Colonic mucosa (tissue), 4 donors: Measurements from ENCODE around the gene OR10AD1. TPM values are rescaled to one million over a fixed set of nuclear protein-coding genes. Genes with fewer than 3 reads are reported as not detected.
"Not testable (repeated sequence)": the region's sequence is repeated elsewhere in the genome, so short reads cannot be mapped to it uniquely, and the experiment has no call there.

ENCODE experiments used
- DNase-seq: peaks from one replicate; pipeline ENCODE4 v3.0.0-alpha.2; 2020
- H3K27ac ChIP-seq: fragments of 200-600 bp; one replicate; pipeline ENCODE4 v1.8.0; 2021
- H3K27me3 ChIP-seq: fragments of 200-600 bp; one replicate; pipeline ENCODE4 v1.8.0; 2021
- H3K36me3 ChIP-seq: fragments of 200-600 bp; one replicate; pipeline ENCODE4 v1.8.0; 2021
- H3K4me1 ChIP-seq: fragments of 200-600 bp; one replicate; pipeline ENCODE4 v1.8.0; 2021; ENCODE audit warnings: mild to moderate bottlenecking
- H3K4me3 ChIP-seq: fragments of 200-600 bp; one replicate; pipeline ENCODE4 v1.8.0; 2021
- H3K9ac ChIP-seq, 2 donors: one replicate each; pipeline ENCODE4 v1.7.0; 2013; ENCODE audit warnings: control low read depth in 2 of 2, low read depth in 2 of 2, low read length in 2 of 2
- H3K9me3 ChIP-seq: fragments of 200-600 bp; one replicate; pipeline ENCODE4 v1.8.0; 2021
- CTCF ChIP-seq: fragments of 200-600 bp; IDR thresholded peaks from one replicate; pipeline ENCODE4 v1.8.0; 2022; ENCODE audit warnings: antibody characterized with exemption, mild to moderate bottlenecking
- intact Hi-C: fragments of 100-400 bp; cut with DNase I; formaldehyde crosslinking; loops from one replicate; pipeline ENCODE4 v1.14.1; 2022
- total RNA-seq, 2 donors: library from RNA; stranded (reverse); fragmentation: NEBNext Ultra II Directional in 1 of 2; extraction: Animal tissue kit (Norgen Biotek cat#: 25700) in 1 of 2; gene quantifications; one replicate each; pipeline ENCODE4 v1.2.1, GENCODE V29; 2021
- donor health status: healthy.
- donor health status: DM: no; HTN: no; CAD: no.
- donor health status: DM: no; HTN: no; CAD: no.

OR10AD1 gene
- total RNA-seq, 2 donors from 2014 or later = not detected

DNA sequence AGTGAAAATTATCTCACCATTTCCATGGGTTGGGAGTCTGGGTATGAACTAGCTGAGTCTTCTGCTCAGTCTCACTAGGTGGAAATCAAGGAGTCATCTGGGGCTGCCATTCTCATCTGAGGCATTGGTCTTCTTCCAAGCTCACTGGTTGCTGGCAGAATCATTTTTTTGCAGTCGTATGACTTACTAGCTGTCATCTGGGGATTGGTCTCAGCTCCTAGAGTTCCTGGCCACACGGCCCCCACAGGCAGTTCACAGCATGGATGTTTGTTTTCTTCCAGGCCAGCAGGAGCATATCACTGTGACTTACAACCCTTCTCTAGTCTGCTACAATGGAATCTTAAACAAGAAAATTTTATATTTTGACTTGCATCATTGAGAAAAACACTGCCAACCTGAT is 18.6 kb upstream of the OR10AD1 start:
- Histone ChIP-seq H3K9me3 (no peaks in the 10 kb centered on the region), H3K4me3 (no peak overlapping the region), H3K36me3 (no peaks in the 10 kb centered on the region), H3K27ac (no peak overlapping the region), H3K4me1 (no peaks in the 10 kb centered on the region), H3K27me3 (no peaks in the 10 kb centered on the region), H3K9ac (no peak overlapping the region)
- intact Hi-C loops = no loop called here
- DNase-seq = no peak
- no peak for TF ChIP-seq CTCF

GRCh38 chr12:48220701-48221100 is 17.6 kb upstream of the OR10AD1 start:
- no peak for DNase-seq

DNA sequence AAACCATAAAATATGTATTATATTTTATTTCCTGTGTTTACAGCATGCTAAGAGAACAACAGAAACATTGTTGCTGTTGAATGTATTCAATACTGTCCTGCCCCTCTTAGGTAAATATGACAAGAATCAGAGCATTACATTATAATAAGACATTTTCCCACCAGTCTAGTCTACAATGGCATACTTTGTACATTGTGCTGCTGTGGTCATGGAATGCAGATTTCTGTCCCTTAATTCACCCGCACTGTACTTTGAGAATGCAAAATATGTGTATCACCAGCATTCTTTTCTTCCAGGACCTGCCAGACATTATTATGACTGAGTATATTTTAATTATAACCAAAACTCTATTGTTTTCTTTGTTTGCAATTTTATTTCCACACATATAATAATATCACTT is 16.5 kb upstream of the OR10AD1 start:
- no peak overlapping the region for H3K9ac ChIP-seq
- TF ChIP-seq CTCF = no peak
- no peaks in the 10 kb centered on the region for H3K36me3 ChIP-seq
- no peak for DNase-seq
- H3K9me3 ChIP-seq = no peaks in the 10 kb centered on the region
- no peaks in the 10 kb centered on the region for H3K27me3 ChIP-seq
- H3K4me1 ChIP-seq = no peaks in the 10 kb centered on the region
- intact Hi-C loops = no loop called here
- no peak overlapping the region for H3K27ac ChIP-seq
- no peak overlapping the region for H3K4me3 ChIP-seq

More at GRCh38 chr12:48220701-48221100, 17.6 kb upstream of the OR10AD1 start:
- Histone ChIP-seq H3K27ac (no peak overlapping the region), H3K4me3 (no peak overlapping the region), H3K9me3 (no peaks in the 10 kb centered on the region), H3K4me1 (no peaks in the 10 kb centered on the region), H3K27me3 (no peaks in the 10 kb centered on the region), H3K36me3 (no peaks in the 10 kb centered on the region), H3K9ac (no peak overlapping the region)
- TF ChIP-seq CTCF = no peak
- intact Hi-C loops = no loop called here

DNA sequence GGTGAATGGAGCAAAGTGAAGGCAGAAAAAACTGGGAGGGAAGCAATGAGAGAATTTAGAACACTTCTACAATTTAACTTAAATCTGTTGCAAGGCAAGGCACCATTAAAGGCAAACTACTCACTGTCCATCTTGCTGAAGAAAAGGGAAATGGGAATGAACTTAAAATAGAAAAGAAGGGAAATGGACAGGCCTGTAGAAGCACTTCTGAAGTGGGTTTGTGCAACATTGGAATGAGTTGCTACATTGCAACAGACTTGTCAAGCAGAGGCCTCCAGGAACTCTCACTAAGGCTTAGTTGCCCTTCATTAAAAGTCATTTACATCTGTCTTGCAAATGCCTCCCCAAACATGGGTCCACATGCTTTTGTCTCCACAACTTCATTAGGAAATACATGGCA is 13.7 kb upstream of the OR10AD1 start:
- no peaks in the 10 kb centered on the region for H3K27me3 ChIP-seq
- no peak for DNase-seq
- TF ChIP-seq CTCF = no peak
- H3K36me3 ChIP-seq = no peaks in the 10 kb centered on the region
- H3K4me3 ChIP-seq = no peak overlapping the region
- H3K9me3 ChIP-seq = no peaks in the 10 kb centered on the region
- H3K4me1 ChIP-seq = no peaks in the 10 kb centered on the region
- no peak overlapping the region for H3K9ac ChIP-seq
- H3K27ac ChIP-seq = no peak overlapping the region
- intact Hi-C loops = no loop called here

GRCh38 chr12:48209495-48209894 is 6.4 kb upstream of the OR10AD1 start:
- H3K4me1 ChIP-seq, H3K9me3 ChIP-seq, H3K4me3 ChIP-seq, H3K9ac ChIP-seq, H3K27ac ChIP-seq, H3K27me3 ChIP-seq, DNase-seq, H3K36me3 ChIP-seq, intact Hi-C loops: not testable (repeated sequence)

GRCh38 chr12:48202766-48203165 is 326 bp downstream of the OR10AD1 start:
- TF ChIP-seq CTCF = no peak
- intact Hi-C loops = no loop called here
- H3K9me3 ChIP-seq = no peaks in the 10 kb centered on the region
- H3K9ac ChIP-seq = no peak overlapping the region
- no peaks in the 10 kb centered on the region for H3K4me1 ChIP-seq
- DNase-seq = no peak
- H3K36me3 ChIP-seq = no peaks in the 10 kb centered on the region
- H3K27me3 ChIP-seq = no peaks in the 10 kb centered on the region
- H3K27ac ChIP-seq = no peak overlapping the region
- no peak overlapping the region for H3K4me3 ChIP-seq
